ENCODE results near the gene UQCRQ.
A peak's percentile ranks its signal among the peaks of the same experiment; 100 is the strongest.

UQCRQ gene

DNA sequence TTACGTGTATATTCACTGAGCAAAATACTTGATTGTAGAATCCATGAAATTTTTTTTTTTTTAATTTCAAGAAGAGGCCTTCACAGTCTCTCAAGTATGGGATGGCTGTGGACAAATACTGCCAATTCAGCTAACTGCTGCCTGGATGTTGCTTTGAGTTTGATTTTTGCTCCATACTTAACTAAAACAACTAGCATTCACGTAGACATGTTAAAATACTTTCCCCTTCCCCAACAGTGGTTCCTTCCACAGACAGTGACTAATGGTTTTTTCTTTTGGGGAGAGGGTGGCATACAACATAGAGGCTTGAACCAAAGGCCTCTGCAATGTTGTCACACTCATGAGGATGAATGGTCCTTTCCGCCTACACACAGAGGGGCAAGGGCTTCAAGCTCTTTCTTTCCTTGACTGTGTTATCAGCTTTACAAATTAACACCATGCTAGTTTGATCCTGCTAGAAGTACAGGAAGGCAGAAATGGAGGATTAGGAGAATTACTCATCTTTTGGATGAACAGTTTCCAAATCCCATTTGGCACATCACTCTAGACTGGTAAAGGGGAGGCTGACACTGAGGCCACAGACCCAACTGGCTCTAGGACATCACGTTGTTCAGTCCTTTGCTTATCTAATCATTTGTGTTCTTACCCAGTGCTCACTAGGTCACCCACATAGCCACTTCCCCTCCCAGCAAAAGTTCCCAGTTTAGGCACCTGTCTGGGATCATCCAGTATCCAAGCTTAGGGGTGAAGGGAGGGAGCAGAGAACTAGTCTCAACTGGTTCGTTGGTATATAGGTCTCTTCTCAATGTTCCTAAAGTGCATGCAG, 5.2 kb downstream of the UQCRQ start:
- DNase-seq = no peak

DNA sequence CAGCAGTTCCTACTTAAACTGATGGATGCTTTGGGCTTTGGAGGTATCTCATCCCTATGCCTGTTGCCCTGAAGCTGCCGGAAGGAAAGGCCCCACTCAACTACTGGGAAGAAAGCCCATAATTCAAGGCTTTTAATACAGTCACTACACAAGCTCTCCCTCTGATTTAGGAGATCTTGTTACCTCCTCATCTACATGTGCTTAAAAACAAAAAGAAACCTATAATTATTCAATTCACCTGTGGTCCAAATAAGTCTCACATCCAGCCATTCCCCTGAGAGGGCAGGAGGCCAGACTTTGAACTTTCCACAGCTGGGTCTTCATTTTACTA, 6.3 kb downstream of the UQCRQ start:
- no peak for DNase-seq

DNA sequence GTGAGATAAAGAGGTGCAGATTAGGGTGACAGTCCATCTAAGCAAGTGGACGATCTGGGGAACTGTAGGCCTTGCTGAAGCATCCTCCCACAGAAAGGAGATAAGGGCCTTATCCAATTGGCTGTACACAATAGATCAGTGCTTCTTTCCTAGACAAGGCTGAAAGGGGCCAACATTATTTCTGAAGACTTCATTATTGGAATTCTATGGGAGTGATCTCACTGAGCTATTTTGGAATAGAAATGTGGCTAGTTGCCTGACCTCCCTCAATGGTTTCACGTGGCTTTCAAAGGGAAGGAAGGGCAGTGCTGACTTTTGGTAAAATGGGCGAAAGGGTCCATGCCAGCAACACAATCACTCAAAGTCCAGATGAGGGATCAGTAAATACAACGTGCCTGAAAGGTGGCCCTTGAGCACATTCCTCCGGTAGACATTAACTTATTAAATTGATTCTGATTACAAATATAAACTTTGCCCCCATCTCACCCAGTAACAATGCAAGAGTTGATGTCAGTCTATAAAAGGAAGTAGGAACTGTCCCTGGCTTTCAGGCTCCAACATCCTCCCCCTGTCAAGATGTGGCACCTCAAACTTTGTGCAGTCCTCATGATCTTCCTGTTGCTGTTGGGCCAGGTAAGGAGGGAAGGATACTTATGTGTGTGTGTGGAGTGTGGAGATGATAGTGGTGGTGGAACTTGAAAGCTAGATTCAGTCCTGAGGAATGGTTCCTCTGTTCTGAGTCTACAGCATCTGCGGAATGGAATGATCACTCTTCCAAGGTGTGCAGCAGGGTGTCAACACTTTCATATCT, 6.9 kb downstream of the UQCRQ start, which contains the start of gene LEAP2:
Gene LEAP2, plus strand, starts transcription at position 550 of the 811 bp plus-strand sequence. Its CDS starts 27 bp downstream, at position 577.
- DNase-seq = no peak

DNA sequence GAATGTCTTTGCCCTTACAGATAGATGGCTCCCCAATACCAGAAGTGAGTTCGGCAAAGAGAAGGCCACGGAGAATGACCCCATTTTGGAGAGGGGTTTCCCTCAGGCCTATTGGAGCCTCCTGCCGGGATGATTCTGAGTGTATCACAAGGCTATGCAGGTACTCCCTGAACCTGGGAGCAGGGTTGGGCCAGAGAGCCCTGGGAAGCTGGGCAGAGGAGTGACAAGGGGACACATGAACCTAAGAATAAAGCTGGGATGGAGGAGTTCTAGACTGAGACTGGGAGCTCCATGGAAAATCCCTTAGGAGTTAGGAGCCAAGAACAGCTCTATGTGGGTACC, 7.5 kb downstream of the UQCRQ start:
- DNase-seq = no peak

DNA sequence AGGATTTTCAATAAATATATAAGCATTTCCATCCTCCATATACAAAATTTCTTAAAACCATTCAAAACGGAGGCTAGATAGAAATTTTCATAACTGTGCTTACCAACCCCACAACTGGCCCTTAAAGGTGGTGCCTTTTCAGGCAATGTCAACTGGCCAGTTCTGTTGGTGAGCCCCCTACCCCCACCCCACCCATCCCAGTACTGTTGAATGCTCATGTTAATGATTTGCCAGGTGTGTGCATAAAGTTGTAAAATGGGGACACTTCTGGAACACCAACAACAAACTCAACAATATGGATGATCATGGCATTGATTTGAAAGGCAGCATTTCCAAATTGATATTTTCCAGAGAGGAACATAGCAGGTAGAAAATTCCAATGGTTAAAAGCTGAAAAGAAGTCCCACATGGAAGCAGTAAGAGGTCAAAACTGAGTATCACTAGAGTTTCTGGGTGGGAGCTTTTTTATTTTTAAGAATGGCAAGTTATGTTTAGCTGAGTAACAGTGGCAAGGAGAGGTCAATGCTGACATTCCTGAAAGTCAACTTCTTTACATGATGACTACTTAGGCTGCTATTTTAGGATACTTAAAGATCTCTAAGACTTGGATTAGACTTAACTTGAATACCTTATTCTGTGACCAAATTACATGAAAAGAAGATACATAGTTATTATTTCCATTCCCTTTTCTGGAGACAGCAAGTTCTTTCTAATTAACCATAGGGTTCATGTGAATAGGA, 9.7 kb downstream of the UQCRQ start:
- no peak for DNase-seq

DNA sequence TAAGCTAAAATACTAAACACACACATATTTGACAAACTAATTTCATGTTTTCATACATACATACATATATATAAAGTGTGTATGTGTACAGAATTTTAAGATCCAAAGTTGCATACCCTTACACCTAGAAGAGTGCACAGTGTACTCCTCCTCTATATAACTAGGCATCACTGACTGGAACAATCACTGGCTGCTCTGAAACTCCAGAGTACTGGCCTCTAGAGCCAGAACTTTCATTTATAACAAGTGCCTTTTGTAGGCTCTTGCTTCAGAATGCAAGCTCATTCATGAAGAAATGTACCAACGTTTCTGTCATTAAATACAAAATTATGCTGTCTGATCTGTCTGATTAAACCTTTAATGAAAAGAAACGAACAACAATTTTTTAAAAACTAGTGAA, 11.0 kb downstream of the UQCRQ start:
- DNase-seq = no peak

DNA sequence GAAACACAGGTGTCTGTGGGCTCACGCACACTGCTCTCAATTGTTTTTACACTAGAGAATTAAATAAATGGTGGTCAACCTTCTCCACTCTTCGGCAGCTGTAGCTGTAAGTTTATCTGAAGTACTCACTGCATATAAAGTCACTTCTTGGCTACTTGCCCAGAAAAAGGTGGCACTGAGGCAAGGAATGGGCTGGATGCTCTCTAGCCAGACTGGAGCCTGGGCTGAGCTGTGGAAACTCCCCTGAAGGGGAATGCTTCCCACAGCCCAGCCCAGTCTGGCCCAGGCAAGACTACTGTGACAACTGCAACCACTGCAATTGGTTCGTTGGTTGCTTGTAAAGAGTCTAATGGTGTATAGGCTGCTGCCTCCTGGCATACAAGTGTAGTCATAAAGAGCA, 11.5 kb downstream of the UQCRQ start:
- no peak for DNase-seq

DNA sequence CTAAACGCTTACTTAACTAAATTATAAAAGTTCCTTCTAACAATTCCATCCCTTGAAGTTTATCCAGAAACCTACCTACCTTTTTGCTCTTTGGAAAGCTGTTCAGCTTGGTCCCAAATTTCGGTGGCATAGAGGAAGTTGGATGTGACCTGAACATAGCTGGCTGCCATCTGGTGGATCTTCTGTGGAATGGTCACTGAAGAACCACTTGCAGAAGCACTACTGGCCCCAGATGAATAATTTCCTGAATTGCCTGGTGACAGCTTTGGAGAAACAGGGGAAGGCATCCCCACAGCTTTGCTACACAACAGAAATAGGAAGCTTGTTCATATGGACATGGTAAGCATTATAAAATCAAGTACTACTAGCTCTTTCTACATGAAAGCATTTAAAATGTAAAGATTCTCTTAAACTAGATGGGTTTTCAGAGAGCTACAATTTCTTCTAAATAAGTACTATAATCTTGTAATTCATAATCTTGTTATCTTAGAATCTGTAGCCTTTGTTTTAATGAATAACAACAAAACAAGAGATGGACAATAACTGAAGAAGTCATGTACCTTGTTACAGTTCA, 16.9 kb downstream of the UQCRQ start:
- peak in 1 of 4 experiments; percentile 10 for DNase-seq

DNA sequence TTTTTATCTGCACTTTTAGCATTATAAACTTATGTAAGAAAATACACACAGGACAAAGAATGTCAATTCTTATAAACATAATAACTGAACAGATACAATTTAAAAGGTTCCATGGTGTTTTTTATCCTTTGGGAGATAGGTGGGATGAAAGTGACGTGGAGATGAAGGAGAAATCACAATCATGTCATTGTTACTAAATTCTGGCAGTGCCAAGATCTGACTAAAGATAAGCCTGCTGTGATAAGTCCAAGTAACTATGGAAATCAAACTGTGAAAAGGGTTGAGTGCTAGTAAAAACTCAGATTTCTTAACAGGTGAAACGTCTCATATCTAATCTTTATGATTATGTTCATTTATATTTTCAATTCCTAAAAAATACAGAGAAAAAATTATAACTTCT, 18.1 kb downstream of the UQCRQ start:
- no peak for DNase-seq

DNA sequence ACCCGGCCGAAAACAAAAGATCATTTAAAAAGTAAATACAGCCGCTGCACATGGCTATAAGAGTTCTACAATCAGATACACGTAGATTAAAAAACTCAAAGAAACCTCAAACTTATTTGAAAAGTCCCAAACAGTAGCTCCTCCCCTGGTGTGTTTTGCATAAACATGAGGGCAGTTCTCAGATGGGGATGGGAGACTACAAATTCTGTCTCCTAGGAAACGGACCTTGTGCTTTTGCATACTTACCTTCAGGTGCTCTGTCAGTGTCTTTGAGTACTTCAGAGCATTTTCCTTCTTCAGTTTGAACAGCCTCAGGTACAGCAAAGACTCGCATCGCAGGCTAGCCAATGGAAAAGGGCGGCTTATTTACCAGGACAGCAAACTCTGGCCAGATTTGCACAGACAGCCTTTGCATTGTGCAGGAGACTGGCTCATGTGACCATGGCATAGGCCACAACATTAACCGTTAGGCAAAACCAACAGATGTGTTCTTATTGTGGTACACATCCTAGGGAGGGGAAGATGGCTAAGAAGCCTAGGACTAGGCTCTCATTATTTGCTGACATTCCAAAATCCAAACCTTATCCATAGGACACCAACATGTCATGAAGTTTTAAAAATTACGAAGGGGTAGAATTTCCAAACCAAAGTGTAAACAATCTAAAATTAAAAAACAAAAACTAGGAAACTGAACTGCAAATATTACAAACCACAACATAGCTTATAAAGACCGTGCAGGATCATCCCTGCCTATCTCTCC, 19.8 kb downstream of the UQCRQ start:
- DNase-seq = no peak

DNA sequence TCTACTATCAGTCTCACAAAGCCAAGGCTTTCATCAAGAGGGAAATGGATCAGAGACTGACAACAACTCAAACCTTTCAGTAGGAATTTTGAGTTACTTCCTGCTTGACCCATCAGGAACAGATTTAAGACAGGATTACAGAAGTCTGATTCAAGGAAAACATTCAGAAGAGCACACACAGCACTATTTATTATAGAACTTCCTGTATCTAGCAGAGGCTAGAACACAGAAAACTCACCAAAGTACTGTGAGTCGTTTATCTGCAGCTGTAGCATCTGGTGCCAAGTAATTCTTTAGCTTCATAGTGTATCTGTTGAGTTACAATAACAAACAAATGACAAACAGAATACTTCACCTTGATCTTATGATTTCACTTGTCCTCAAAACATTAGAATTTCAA, 20.8 kb downstream of the UQCRQ start:
- no peak for DNase-seq

DNA sequence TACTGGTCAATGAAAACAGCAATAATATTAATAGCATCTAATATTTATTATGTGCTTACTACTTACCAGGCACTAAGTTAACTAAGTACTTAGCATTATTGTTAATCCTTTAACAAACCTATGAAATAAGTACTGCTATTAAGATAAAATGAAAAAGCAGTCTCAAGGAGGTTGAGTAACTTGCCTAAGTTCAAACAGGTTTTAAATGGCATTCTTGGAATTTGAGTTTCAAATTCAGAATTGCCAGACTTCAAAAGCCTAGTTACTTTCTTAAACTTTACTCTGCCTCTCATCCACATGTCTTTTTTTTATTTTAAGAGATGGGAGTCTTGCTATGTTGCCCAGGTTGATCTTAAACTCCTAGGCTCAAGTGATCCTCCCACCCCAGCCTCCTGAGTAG, 23.1 kb downstream of the UQCRQ start:
- no peak for DNase-seq

DNA sequence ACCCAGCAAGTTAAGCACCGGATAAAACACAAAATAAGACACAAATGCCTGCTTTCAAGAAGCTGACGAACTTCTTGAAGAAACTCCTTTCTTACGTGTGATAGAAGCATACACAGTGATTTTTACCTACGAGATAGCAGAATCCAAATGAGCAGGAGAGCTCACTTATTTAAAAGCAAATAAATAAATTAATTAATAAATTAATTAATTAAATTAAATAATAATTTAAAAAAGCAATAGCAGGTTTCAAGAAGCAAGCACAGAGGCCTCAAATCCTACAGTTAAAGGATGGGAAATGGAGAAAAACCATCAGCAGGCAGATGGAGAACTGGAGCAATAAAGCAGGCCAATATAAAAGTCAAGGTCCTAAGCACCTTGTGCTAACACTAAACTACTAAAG, 24.4 kb downstream of the UQCRQ start:
- DNase-seq = no peak

DNA sequence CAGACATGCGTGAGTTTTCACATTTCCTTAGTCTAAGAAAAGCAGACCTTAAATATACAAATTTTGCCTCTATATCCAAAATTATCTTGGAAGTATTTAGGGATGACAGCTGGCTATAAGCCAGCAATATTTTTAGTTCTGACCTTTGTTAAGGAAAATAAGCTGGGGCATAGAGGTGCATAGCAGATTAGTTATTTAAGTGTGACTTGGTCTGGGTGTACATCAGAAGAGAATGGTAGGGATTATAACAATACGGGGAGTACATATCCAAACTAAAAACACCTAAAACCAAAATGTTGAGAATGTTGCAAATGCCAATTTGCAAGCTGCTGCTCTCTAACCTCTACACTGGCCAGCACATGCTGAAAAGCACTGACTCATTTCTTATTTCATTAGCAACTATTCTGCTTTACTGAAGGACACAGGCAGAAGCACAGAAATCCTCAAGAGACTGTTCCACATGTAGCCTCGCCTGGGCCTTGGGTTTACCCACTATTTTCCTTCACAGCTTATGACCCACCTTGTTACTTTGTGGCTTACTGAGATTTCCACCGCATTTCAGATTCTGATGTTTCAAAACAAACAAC, 29.4 kb downstream of the UQCRQ start:
- no peak for DNase-seq

DNA sequence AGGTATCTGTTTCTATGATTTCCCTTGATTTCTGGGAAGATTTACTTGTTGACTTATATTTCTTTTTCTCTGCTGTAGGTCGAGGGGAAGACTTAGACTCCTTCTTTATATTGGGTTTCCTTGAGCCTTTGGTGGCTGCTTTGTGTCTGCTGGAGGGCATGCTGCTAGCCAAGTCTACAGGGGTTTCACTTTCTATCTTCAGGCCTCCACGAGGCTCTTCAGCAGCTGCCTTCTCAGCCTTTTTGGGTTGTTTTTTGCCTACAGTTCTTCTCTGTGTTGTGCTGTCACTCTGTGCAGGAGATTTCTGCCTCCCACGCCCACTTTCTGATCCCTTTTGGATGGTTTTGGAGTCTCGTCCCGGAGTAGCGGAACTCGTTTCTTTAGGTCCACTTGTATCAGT, 30.2 kb downstream of the UQCRQ start:
- DNase-seq = no peak

DNA sequence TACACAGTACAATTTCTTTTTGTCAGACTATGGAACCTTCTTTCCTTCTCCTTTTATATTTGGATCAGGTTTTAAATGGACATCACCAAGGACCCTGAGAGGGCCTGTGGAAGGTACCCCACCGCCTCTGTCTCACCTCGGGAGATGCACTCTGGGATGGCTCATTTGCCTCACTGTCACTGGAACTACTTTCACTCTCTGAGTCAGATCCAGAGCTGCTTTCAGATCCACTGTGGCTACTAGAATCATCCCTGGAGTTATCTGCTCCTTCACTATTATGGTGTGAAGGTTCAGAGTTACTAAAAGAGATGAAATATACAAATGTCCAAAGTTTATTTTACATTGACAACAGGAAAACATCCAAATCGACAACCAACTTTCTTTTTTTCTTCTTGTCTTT, 31.7 kb downstream of the UQCRQ start:
- no peak for DNase-seq

DNA sequence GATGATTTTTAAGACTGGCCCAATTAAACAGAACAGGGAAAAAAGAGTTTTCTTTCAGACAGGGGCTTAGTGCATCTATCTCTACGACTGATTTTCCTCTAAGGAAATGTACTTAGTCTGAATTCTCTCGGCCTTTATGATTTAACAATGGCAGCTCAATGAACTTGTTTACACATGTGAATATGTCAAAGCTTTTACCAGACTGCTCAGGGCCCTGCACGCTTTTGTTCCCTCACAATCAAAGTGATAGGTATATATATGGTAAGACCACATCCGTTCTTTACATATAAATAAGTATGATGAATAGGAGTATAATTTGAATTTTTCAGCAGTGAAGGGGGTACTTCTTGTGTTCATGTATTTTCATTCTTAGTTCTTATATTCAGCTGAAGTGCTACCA, 34.6 kb downstream of the UQCRQ start:
- no peak for DNase-seq

DNA sequence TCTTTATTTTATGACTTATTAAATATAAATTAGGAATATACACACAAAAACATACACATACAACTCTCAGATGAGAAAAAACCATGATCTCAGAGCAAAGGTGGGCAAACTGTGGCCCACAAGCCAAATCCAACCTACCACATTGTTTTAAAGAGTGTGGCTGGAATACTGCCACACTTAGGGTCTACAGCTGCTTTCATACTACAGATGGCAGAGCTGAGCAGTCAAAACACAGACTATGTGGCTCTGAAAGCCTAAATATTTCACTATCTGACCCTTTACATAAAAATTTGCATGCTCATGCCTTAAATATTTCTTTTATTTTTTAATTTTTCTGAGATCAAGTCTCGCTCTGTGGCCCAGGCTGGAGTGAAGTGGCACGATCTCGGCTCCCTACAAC, 35.3 kb downstream of the UQCRQ start:
- DNase-seq = no peak

DNA sequence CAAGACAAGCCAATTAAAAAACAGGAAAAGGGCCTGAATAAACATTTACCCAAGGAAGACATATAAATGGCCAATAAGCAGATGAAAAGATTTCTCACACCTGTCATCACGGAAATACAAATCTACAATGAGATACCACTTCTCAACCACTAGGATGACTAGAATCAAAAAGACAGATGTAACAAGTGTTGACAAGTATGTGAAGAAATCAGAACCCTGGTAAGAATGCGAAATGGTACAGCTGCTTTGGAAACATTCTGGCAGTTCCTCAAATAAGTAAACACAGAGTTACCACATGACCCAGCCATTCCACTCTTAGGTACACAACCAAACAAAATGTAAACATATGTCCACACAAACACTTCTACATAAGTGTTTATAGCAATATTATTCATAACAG, 39.5 kb downstream of the UQCRQ start:
- DNase-seq = no peak

DNA sequence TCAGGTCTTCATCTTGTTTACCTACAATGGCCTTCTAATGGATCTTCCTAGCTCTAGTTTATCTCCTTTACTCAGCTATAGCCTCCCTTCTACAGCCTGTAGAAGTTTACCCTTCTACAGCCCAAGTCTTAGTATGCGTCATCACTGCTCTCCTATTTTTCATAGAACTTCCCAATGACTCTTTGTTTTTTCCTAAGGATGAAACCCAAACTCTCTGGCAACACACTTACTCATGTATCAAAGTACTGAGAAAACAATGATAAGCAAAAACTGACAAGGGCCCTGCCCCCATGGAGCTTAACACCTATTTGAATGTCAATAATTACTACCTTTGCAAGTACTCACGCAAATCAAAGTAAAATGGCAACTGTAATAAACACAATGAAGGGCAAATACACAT, 40.7 kb downstream of the UQCRQ start:
- no peak for DNase-seq

DNA sequence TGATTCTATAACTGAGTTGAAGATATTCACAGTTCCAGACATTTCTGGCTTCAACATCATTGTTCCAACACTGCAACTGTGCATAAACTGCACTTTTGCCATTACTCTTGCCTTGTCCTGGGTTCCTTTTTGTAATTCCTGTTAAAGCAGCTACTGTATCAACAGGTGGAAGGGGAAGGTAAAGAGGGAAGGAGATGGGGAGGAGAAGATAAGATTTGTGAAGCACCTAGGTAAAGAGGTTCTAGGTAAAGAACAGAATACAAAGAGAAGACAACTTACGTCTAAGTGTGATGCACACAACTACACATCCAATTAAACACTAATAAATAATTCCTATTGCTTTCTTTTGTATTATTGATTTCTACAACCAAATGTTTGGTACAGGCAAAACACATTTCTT, 43.3 kb downstream of the UQCRQ start:
- no peak for DNase-seq

DNA sequence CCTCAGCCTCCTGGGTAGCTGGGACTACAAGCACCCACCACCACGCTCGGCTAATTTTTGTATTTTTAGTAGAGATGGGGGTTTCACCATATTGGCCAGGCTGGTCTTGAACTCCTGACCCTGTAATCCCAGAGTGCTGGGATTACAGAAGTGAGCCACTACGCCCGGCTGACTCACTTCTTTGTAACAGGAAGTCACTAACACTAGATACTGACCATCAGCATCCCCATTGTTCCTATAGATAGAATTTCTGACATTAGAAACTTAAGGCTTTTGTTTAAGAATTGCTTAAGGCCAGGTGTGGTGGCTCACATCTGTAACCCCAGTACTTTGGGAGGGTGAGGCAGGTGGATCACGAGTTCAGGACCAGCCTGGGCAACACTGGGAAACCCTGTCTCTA, 49.2 kb downstream of the UQCRQ start:
- no peak for DNase-seq

All from activated CD4-positive, CD25-positive, alpha-beta regulatory T cell (primary cell).